ENCODE data around the gene CUBN.
A peak's percentile ranks its signal among the peaks of the same experiment; 100 is the strongest.

The CUBN gene

GRCh38 chr10:17005621-17006566 is 123.7 kb downstream of the CUBN start:
- no peak for DNase-seq

GRCh38 chr10:17004801-17005380 is 124.7 kb downstream of the CUBN start:
- DNase-seq = no peak

- no peak for DNase-seq
These were observed 125.8 kb downstream of the CUBN start for GRCh38 chr10:17003651-17004286.

GRCh38 chr10:17003151-17003550 is 126.5 kb downstream of the CUBN start:
- DNase-seq = peak; percentile 28

- peak; percentile 86 for DNase-seq
These were observed 127.5 kb downstream of the CUBN start for GRCh38 chr10:17001961-17002749.

GRCh38 chr10:17001297-17001744 is 128.3 kb downstream of the CUBN start:
- no peak for DNase-seq

GRCh38 chr10:16999665-17000451 is 129.8 kb downstream of the CUBN start:
- no peak for DNase-seq

- no peak for DNase-seq
These were observed 133.1 kb downstream of the CUBN start for GRCh38 chr10:16996530-16996964.

- no peak for DNase-seq
These were observed 133.6 kb downstream of the CUBN start for GRCh38 chr10:16995867-16996529.

- DNase-seq = no peak
These were observed 136.4 kb downstream of the CUBN start for GRCh38 chr10:16993186-16993585.

GRCh38 chr10:16992611-16993119 is 136.9 kb downstream of the CUBN start:
- DNase-seq = no peak

GRCh38 chr10:16991011-16991410 is 138.6 kb downstream of the CUBN start:
- DNase-seq = no peak

GRCh38 chr10:16989826-16990293 is 139.8 kb downstream of the CUBN start:
- DNase-seq = no peak

- DNase-seq = no peak
These were observed 140.7 kb downstream of the CUBN start for GRCh38 chr10:16988900-16989299.

- DNase-seq = no peak
These were observed 141.5 kb downstream of the CUBN start for GRCh38 chr10:16987976-16988610.

GRCh38 chr10:16987206-16987621 is 142.4 kb downstream of the CUBN start:
- DNase-seq = no peak

GRCh38 chr10:16986406-16987205 is 143.0 kb downstream of the CUBN start:
- no peak for DNase-seq

- DNase-seq = no peak
These were observed 143.6 kb downstream of the CUBN start for GRCh38 chr10:16986082-16986405.

- DNase-seq = no peak
These were observed 145.4 kb downstream of the CUBN start for GRCh38 chr10:16984242-16984641.

GRCh38 chr10:16976803-16977202 is 152.8 kb downstream of the CUBN start:
- DNase-seq = no peak
